Left forelimb (tissue), 1 donor: ENCODE data around the gene FBXL13.
"Not testable (repeated sequence)": the region's sequence is repeated elsewhere in the genome, so short reads cannot be mapped to it uniquely, and the experiment has no call there.

ENCODE experiments used
- DNase-seq: peaks from one replicate; pipeline ENCODE4 v3.0.0-alpha.2; 2018; ENCODE audit warnings: low spot score

FBXL13 gene

GRCh38 chr7:103023578-103023977 lies 51.0 kb downstream of the FBXL13 start:
- not testable (repeated sequence) for DNase-seq

GRCh38 chr7:103021490-103021889 lies 53.1 kb downstream of the FBXL13 start:
- DNase-seq: not testable (repeated sequence)

GRCh38 chr7:103020876-103021275 lies 53.7 kb downstream of the FBXL13 start:
- not testable (repeated sequence) for DNase-seq

DNA sequence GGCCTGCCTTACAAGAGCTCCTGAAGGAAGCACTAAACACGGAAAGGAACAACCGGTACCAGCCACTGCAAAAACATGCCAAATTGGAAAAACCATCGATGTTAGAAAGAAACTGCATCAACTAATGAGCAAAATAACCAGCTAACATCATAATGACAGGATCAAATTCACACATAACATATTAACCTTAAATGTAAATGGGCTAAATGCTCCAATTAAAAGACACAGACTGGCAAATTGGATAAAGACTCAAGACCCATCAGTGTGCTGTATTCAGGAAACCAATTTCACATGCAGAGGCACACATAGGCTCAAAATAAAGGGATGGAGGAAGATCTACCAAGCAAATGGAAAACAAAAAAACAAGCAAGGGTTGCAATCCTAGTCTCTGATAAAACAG lies 56.3 kb downstream of the FBXL13 start:
- not testable (repeated sequence) for DNase-seq

DNA sequence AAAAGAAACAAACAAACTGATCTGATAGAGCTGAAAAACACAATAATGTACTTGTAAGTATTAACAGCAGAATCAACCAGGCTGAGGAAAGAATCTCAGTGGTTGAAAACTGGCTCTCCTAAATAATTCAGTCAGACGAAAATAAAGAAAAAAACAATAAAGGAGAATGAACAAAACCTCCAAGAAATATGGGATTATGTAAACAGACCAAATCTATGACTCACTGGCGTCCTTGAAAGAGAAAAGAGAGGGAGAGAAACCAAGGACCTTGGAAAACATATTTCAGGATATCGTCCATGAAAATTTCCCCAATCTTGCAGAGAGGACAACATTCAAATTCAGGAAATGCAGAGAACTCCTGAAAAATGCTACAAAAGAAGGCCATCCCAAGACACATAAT lies 62.9 kb downstream of the FBXL13 start:
- no peak for DNase-seq

DNA sequence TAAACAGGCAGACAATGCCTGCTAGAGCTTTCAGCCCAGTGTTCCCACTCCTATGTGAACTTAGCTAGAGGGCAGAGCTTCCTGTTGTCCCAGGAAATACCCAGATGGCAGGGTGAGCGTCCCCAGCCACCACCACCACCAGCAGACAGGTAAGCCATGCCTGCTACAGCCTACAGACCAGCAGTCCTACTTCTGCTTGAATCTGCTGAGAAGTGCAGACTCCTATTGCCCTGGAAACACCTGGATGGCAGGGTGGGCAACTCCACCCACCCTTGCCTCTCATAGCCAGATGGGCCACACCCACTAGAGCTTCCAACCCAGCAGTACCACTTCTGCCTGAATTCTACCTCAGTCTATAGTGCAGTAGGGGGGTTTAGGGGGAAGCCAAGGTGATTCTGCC lies 64.4 kb downstream of the FBXL13 start:
- DNase-seq: no peak

DNA sequence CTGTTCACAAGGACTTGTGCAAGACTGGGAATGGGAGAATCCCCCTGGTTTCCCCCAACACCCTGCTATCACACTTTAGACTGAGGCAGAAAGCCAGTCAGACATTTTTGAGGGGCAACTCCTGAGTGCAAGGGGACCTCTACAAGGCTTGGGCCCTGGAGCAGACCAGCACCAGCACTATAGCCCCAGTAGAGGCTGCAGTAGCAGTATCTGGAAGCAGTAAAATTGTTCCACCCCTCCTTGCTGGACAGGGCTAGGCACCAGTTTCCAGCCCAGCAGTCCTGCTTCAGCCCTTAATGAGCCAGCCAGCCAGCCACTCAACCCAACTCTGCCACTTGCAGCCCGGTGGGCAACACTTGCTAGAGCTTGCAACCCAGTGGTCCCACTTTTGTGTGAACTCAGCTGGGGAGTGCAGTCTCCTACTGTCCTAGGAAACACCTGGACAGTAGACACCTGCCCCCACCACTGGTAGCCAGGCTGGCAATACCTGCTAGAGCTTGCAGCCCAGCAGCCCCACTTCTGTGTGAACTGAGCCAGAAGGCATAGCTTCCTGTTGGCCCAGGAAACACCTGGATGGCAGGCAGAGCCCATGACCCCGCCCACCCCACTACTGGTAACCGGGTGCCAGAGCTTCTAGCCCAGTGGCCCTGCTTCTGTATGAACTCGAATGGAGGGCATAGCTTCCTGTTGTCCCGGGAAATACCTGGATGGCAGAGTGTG lies 65.0 kb downstream of the FBXL13 start:
- no peak for DNase-seq

DNA sequence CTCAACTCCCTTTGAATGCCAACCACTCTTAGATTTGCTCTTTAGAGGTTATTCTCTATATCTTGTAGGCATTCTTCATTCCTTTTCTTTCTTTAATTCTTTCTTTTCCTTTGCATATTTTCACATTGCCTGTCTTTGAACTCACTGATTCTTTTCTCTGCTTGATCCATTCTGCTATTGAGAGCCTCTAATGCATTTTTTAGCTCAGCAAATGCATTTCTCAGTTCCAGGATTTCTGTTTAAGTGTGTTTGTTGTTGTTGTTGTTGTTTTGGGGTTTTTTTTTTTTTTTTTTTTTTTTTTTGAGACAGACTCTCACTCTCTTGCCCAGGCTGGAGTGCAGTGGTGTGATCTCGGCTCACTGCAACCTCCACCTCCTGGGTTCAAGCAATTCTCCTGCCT lies 71.6 kb downstream of the FBXL13 start:
- no peak for DNase-seq

- DNase-seq: no peak
Observed at GRCh38 chr7:103001210-103001609, 73.4 kb downstream of the FBXL13 start.

GRCh38 chr7:102996957-102997356 lies 77.6 kb downstream of the FBXL13 start:
- no peak for DNase-seq

GRCh38 chr7:102995609-102996008 lies 79.0 kb downstream of the FBXL13 start:
- DNase-seq: not testable (repeated sequence)

- no peak for DNase-seq
Observed at GRCh38 chr7:102994567-102994966, 80.0 kb downstream of the FBXL13 start.

DNA sequence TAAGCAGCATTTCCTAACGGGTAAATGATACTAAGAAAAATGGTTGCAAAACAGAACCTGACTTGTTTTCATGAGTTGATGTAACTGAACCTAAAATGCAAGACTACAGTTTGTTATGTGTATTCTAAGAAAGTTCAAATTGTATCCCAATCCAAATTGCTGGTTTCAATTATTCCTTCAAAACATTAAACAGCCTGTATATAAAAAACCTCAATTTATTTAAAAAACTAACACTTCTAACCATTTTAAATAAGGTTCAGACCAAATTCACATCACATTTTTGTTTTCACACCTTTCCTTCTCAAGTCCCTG lies 80.9 kb downstream of the FBXL13 start:
- no peak for DNase-seq

- DNase-seq: no peak
Observed at GRCh38 chr7:102992938-102993717, 81.5 kb downstream of the FBXL13 start.

GRCh38 chr7:102992509-102992937 lies 82.1 kb downstream of the FBXL13 start:
- DNase-seq: no peak

DNA sequence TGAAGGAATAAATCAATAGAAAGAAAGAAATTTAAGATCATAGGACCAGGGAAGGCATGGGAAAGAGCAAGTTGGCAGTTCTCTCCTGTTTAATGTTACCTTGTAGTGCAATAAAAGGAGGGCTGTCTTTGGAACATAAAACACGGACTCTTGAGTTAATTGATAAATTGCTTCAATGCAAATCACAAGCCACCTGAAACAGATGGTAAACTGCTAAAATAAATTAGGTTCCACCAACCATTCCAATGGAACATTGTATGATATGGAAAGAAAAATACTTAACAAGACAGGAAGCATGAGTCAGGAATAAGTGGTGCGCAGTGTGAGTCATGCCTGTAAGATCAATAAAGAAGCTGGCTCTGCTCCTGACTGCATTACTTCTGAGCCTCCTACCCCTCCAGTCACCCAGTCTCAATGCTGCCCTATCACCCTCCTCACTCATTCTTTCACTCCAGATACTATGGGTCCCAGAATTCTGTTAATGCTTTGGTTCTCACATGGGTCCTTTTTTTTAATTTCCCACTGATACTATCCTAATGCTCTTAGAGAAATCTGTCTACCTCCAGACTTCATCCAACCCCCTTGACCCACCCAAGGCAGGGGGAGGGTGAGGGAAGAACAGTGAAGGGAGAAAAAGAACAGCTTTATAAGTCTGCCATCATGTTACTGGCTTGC lies 82.9 kb downstream of the FBXL13 start:
- DNase-seq: no peak

DNA sequence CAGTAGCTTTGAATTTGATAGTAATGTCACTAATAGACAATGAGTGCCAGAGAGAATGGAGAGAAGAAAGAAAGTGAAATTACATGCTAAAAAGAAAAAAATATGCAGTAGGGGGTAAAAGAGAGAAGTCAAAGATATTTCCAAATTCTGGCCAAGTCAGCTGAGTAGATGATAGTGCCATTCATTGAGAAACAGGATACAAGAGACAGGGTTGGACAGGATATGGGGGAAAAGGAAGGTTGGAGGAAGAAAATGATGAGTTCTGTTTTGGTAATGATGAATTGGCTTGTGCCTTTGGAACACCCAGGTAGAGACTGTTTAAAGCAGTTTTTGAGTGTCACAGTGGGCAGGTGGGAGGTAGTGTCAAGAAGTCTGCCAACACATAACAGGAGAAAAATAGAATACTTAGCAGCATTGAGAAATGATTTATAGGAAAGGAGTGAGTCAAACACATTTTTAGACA lies 83.5 kb downstream of the FBXL13 start:
- DNase-seq: no peak

DNA sequence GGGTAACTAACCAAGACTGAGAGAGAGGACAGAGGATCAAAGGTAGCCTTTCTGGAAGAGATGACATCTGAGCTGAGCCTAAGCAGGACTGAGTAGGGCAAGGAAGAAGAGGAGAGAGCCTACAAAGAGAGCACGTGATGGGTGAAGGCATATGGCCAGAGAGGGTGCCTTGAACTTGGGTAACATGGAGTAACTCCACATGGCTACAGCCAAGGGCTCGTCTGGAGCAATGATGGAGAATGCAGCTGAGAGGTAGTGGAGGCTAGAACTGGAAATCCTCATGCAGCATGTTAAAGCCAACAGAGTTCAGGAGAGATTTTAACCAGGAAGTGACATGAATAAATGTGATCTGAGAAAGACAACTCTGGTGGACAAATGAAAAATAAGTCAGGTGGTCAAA lies 84.0 kb downstream of the FBXL13 start:
- DNase-seq: no peak

DNA sequence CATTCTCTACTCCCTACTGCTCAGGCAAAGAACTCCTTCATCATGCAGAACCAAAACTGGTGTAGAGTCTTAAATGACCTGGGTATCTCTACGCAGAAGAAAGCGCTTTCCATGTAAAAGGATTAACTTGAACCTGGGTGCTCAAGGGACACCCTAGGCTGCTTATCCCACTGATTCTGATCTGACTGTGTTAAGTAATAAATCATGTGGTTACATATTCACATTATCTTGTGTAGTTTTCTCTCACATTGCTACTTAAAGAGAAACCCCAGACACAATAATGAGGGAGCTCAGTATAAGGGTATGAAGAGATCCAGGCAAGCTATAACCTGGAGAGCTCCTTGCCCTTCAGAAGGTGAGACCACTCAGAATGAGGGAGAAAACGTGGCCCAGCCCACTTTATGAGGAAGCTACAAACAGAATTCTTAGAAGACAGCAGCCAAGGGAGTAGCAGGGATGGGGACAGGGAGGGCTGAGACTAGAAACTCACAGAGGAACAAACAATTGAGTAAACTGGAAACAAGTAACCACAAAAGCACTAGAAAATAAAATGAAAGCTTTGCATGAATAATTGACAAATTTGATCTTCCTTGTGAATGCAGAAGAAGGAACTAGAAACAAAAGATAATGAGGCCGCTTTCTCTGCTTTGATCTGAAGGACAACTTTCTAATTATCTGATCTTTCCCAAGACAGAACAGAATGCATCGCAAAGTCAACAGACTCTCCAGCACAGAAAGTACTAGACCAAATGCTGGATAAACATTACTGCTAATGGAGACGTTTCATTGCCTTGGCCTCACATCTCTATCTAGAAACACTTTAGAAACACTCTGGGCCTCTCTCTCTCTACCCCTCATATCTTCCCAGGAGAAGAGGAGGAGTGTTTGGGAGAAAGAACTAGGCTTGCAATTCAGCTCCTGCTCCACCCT lies 85.7 kb downstream of the FBXL13 start:
- no peak for DNase-seq

GRCh38 chr7:102988088-102988487 lies 86.5 kb downstream of the FBXL13 start:
- no peak for DNase-seq

DNA sequence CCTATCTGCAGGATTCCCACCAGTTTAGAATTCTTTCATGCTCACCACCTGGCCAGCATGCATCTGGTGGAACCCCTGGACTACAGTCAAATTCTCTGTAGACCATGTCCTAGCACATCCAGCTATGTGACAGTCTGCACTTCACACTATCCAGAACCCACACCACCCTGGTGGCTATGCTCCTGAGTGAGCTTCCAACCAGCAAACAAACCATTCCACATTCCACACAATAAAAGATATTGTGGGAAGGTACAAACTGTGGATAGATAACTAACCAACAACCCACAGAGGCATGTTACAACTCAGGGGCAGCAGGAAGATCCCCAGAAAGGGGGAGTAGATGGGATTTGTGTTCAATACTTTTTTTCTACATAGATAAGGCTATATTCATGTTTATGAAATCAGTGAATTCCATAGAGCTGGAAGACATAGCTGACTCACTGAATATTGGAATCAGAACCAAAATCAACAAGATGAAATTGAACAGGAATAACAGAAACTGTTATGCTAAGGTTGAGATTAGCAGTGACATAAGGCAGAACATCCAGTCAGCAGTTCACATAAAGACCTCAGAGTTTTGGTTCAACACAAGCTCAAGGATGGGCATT lies 89.3 kb downstream of the FBXL13 start:
- DNase-seq: no peak
